PFSK-1 (cell line): ENCODE measurements around the gene DCXR.

Source experiments
- FOXP2 ChIP-seq: optimal IDR thresholded peaks from 2 replicates; pipeline ENCODE3; 2011; ENCODE audit warnings: borderline replicate concordance, control low read depth, inconsistent platforms; ENCODE audit not compliant: insufficient read depth; ENCODE audit errors: extremely low read length, extremely low read depth
- POLR2AphosphoS5 ChIP-seq: IDR thresholded peaks from 2 replicates; pipeline ENCODE4 v1.6.1; 2012; ENCODE audit warnings: low read depth, mild to moderate bottlenecking, control low read depth, low read length, moderate library complexity
- TAF1 ChIP-seq: IDR thresholded peaks from 2 replicates; pipeline ENCODE4 v1.6.1; 2012; ENCODE audit warnings: low read length, control low read depth, borderline replicate concordance; ENCODE audit not compliant: insufficient read depth
- TF ChIP-seq, protein P1 (sequence below), 2 experiments: IDR thresholded peaks; 2 replicates each; pipeline versions ENCODE4 v1.6.1 to v1.8.0; 2011 to 2012; ENCODE audit warnings: low read depth in 2 of 2, low read length in 2 of 2, control low read depth in 1 of 2, inconsistent platforms in 1 of 2, mild to moderate bottlenecking in 1 of 2, moderate library complexity in 1 of 2; ENCODE audit not compliant: insufficient read depth in 1 of 2

GRCh38 chr17:82041144-82041814 lies 3.8 kb upstream of the DCXR start:
- no peak for TF ChIP-seq TAF1
- no peak for TF ChIP-seq POLR2AphosphoS5
- TF ChIP-seq, protein P1, sequence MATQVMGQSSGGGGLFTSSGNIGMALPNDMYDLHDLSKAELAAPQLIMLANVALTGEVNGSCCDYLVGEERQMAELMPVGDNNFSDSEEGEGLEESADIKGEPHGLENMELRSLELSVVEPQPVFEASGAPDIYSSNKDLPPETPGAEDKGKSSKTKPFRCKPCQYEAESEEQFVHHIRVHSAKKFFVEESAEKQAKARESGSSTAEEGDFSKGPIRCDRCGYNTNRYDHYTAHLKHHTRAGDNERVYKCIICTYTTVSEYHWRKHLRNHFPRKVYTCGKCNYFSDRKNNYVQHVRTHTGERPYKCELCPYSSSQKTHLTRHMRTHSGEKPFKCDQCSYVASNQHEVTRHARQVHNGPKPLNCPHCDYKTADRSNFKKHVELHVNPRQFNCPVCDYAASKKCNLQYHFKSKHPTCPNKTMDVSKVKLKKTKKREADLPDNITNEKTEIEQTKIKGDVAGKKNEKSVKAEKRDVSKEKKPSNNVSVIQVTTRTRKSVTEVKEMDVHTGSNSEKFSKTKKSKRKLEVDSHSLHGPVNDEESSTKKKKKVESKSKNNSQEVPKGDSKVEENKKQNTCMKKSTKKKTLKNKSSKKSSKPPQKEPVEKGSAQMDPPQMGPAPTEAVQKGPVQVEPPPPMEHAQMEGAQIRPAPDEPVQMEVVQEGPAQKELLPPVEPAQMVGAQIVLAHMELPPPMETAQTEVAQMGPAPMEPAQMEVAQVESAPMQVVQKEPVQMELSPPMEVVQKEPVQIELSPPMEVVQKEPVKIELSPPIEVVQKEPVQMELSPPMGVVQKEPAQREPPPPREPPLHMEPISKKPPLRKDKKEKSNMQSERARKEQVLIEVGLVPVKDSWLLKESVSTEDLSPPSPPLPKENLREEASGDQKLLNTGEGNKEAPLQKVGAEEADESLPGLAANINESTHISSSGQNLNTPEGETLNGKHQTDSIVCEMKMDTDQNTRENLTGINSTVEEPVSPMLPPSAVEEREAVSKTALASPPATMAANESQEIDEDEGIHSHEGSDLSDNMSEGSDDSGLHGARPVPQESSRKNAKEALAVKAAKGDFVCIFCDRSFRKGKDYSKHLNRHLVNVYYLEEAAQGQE (IDR thresholded peaks at IDR 0.05; ENCODE audit: insufficient read depth in 1 of 2, low read depth in 2 of 2, low read length in 2 of 2), result no peak
- TF ChIP-seq FOXP2, result no peak
